GM18870 (cell line): ENCODE measurements around the gene PYROXD2.

Experiments
- ATAC-seq: cut with Tn5 transposase; IDR thresholded peaks from one replicate; pipeline ENCODE4 v1.9.1; 2021; ENCODE audit warnings: moderate library complexity; ENCODE audit not compliant: unreplicated experiment

PYROXD2 gene

GRCh38 chr10:98435178-98435577 is 20.2 kb upstream of the PYROXD2 start:
- ATAC-seq = no peak

GRCh38 chr10:98433881-98434732 is 19.1 kb upstream of the PYROXD2 start:
- no peak for ATAC-seq

- no peak for ATAC-seq
Observed at GRCh38 chr10:98433371-98433770, 18.4 kb upstream of the PYROXD2 start.

GRCh38 chr10:98432330-98432729 is 17.3 kb upstream of the PYROXD2 start:
- no peak for ATAC-seq

- ATAC-seq = no peak
Observed at GRCh38 chr10:98431016-98431415, 16.0 kb upstream of the PYROXD2 start.

- no peak for ATAC-seq
Observed at GRCh38 chr10:98430427-98430826, 15.4 kb upstream of the PYROXD2 start.

GRCh38 chr10:98429320-98430072 is 14.5 kb upstream of the PYROXD2 start:
- ATAC-seq = no peak

- no peak for ATAC-seq
Observed at GRCh38 chr10:98427011-98427515, 12.1 kb upstream of the PYROXD2 start.

- ATAC-seq = no peak
Observed at GRCh38 chr10:98425511-98426352, 10.8 kb upstream of the PYROXD2 start.

- no peak for ATAC-seq
Observed at GRCh38 chr10:98424295-98425254, 9.6 kb upstream of the PYROXD2 start.

GRCh38 chr10:98423691-98424120 is 8.7 kb upstream of the PYROXD2 start:
- no peak for ATAC-seq

GRCh38 chr10:98422182-98422581 is 7.2 kb upstream of the PYROXD2 start:
- ATAC-seq = no peak

- no peak for ATAC-seq
Observed at GRCh38 chr10:98420786-98421185, 5.8 kb upstream of the PYROXD2 start.

GRCh38 chr10:98419469-98420261 is 4.7 kb upstream of the PYROXD2 start:
- no peak for ATAC-seq

GRCh38 chr10:98418665-98419468 is 3.9 kb upstream of the PYROXD2 start:
- no peak for ATAC-seq

GRCh38 chr10:98417973-98418664 is 3.1 kb upstream of the PYROXD2 start:
- ATAC-seq = no peak

- ATAC-seq = no peak
Observed at GRCh38 chr10:98417481-98417959, 2.5 kb upstream of the PYROXD2 start.
